Measurements from ENCODE around the gene IQGAP3.
A peak's percentile ranks its signal among the peaks of the same experiment; 100 is the strongest.

The IQGAP3 gene

GRCh38 chr1:156494309-156494895 is 78.0 kb downstream of the IQGAP3 start:
- DNase-seq = no peak

- DNase-seq = no peak
These were observed 78.6 kb downstream of the IQGAP3 start for GRCh38 chr1:156493742-156494141.

GRCh38 chr1:156493154-156493631 is 79.2 kb downstream of the IQGAP3 start:
- no peak for DNase-seq

- peak in 1 of 2 donors; percentile 27 for DNase-seq
These were observed 79.7 kb downstream of the IQGAP3 start for GRCh38 chr1:156492591-156493080.

- no peak for DNase-seq
These were observed 80.3 kb downstream of the IQGAP3 start for GRCh38 chr1:156492013-156492590.

GRCh38 chr1:156491151-156491949 is 81.0 kb downstream of the IQGAP3 start:
- no peak for DNase-seq

GRCh38 chr1:156490401-156491032 is 81.8 kb downstream of the IQGAP3 start:
- DNase-seq = no peak

- DNase-seq = no peak
These were observed 82.5 kb downstream of the IQGAP3 start for GRCh38 chr1:156489935-156490293.

- DNase-seq = peak; percentile 51 to 66
These were observed 83.0 kb downstream of the IQGAP3 start for GRCh38 chr1:156489166-156489934.

GRCh38 chr1:156488566-156489165 is 83.7 kb downstream of the IQGAP3 start:
- no peak for DNase-seq

- DNase-seq = no peak
These were observed 84.5 kb downstream of the IQGAP3 start for GRCh38 chr1:156487862-156488261.

- DNase-seq = no peak
These were observed 85.7 kb downstream of the IQGAP3 start for GRCh38 chr1:156486421-156487344.

- DNase-seq = no peak
These were observed 86.4 kb downstream of the IQGAP3 start for GRCh38 chr1:156485984-156486383.

- no peak for DNase-seq
These were observed 87.8 kb downstream of the IQGAP3 start for GRCh38 chr1:156484480-156485058.

- no peak for DNase-seq
These were observed 89.0 kb downstream of the IQGAP3 start for GRCh38 chr1:156483397-156483796.

GRCh38 chr1:156482276-156482675 is 90.1 kb downstream of the IQGAP3 start:
- DNase-seq = no peak

GRCh38 chr1:156481527-156481926 is 90.8 kb downstream of the IQGAP3 start:
- no peak for DNase-seq

GRCh38 chr1:156480411-156481192 is 91.8 kb downstream of the IQGAP3 start:
- peak in 1 of 2 donors; percentile 48 for DNase-seq

- DNase-seq = no peak
These were observed 92.4 kb downstream of the IQGAP3 start for GRCh38 chr1:156480016-156480370.
